GM18526 (cell line): ENCODE data around the gene SPOCK1.

ENCODE experiments used
- POLR2A ChIP-seq: IDR thresholded peaks from 3 replicates; pipeline ENCODE4 v1.6.1; 2011; ENCODE audit not compliant: insufficient read length; ENCODE audit errors: extremely low read depth

Gene SPOCK1

GRCh38 chr5:137129886-137130680, 369.0 kb downstream of the SPOCK1 start:
- no peak for TF ChIP-seq POLR2A

- TF ChIP-seq POLR2A, result no peak
These were observed 371.1 kb downstream of the SPOCK1 start for GRCh38 chr5:137128012-137128411.

- no peak for TF ChIP-seq POLR2A
These were observed 372.3 kb downstream of the SPOCK1 start for GRCh38 chr5:137126829-137127228.

GRCh38 chr5:137122558-137122957, 376.6 kb downstream of the SPOCK1 start:
- TF ChIP-seq POLR2A, result no peak

DNA sequence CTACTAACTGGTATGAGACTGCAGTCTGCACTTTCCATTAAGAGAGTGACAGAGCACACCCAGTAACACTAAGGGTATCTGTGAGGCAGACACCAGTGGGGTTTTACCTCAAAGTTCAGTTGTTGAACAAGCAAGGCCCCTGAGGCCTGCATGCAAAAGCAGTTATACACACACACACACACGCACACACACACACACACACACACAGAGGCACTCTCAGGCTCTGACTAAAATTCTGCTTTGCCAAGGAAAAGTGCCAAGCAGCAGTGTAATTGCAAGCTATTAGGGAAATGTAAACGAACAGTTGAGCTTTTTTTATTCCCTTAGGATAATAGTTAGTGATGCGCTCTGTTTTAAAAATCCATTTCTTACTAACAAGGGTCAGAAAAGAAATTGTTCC, 377.1 kb downstream of the SPOCK1 start:
- no peak for TF ChIP-seq POLR2A

GRCh38 chr5:137119321-137119720, 379.8 kb downstream of the SPOCK1 start:
- no peak for TF ChIP-seq POLR2A

DNA sequence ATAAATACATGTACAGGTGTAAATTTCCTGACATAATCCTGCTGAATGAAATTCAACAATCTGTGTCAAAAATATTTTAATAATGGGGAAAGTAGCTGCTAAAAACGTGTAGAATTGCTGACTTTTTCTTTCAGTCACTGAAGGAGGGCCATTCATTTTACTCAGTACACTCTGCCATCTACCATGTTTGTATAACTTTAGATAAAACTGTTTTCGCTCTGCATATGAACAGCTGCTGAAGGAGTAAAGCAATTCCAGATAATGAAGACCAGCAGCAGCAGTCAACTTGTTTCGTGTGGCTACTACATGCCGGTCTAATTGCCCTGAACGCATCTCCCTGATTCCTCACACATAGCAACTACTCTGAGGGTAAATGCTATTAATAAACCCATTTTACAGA, 380.5 kb downstream of the SPOCK1 start:
- no peak for TF ChIP-seq POLR2A

DNA sequence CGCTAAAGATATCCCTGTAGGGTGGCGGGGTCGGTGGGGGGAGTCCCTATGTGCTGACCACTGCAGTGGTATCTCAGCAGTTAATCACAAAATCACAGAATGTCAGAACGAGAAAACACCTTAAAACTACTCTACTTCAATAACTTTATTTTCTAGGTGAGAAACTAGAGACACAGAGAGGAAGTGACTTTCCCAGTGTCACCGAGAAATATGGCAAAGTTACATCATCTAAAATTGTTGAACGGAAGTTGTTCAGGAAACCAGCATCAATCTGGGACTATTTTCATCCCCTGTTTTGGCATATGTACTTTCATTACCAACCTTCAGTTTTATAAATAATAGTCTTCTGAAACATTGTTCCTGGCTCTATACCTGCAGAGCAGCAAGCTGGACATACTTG, 384.0 kb downstream of the SPOCK1 start:
- no peak for TF ChIP-seq POLR2A

- TF ChIP-seq POLR2A, result no peak
These were observed 384.6 kb downstream of the SPOCK1 start for GRCh38 chr5:137114529-137114928.

GRCh38 chr5:137113939-137114338, 385.2 kb downstream of the SPOCK1 start:
- TF ChIP-seq POLR2A, result no peak

DNA sequence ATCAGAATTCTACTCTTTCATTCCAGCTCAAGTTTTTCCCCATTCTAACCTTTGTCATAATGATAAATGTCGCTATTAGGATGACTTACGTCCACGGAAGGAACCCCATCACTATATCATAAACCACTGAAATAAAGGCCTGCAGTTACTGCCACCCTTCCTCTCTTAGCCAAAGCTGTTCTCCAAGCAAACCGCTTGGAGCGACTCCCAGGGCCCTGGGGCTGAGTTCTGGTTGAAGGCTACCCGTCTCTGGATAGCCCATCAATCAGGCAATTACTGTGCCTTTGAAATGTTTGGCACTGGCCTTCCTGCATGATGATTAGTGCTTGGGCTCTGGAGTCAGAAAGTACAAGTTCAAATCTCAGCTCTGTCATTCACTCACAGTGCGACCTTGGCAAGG, 386.0 kb downstream of the SPOCK1 start:
- no peak for TF ChIP-seq POLR2A

GRCh38 chr5:137105351-137106035, 393.6 kb downstream of the SPOCK1 start:
- TF ChIP-seq POLR2A, result no peak

- no peak for TF ChIP-seq POLR2A
These were observed 397.6 kb downstream of the SPOCK1 start for GRCh38 chr5:137101544-137101943.

DNA sequence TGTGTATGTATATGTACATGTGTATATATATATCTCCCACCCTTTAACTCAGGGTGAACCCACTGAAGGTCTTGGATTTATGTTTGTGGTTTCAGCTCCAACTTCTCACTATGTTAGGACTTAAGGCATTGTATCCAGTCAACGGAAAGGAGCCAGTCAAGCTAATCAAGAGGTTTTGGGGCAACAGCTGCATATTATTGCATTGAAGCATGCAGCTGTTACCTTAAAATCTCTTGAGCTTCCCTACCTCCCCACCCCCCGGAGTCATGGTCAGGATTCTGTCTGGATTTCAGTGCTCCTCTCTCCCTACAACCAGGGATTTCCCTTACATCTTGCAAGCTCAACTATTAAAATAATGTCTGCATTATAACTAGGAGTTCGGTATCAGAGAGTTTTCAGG, 399.5 kb downstream of the SPOCK1 start:
- no peak for TF ChIP-seq POLR2A

DNA sequence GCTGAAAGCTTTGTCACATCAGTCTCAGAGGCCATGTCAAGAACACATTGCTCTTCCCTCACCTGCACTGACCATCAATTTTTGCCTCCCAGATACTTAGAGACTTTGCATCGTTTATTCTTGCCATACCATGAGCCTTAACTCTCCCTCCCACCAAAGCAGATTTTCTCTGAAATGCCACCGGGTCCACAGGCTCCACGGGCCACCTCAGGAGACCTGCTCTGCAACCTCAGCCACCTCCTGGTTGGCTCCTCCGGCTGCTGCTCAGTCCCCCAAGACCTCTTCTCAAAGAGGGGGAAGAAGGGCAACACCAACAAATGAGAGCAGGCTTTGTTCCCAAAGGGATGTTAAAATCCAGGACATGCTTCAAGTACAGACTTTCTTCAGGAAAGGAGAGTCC, 400.5 kb downstream of the SPOCK1 start:
- TF ChIP-seq POLR2A, result no peak

DNA sequence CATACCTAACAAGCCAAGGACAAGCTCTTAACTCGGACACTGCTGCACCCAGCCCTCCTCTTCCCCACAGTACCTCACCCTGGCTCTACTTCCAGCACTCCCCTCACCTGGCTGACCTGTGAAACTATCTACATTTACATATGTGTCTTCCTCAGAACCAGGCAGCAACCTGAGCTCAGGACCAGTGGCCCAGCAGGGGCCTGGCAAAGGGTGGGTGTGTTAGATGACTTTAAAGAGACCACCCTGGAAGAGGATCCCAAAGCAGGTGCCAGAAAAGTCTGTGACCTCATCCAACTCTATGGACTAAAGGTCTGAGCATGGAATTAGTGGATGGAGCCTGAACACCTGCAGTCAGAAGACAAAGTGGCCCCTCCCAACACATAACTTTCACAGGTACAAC, 400.9 kb downstream of the SPOCK1 start:
- no peak for TF ChIP-seq POLR2A

DNA sequence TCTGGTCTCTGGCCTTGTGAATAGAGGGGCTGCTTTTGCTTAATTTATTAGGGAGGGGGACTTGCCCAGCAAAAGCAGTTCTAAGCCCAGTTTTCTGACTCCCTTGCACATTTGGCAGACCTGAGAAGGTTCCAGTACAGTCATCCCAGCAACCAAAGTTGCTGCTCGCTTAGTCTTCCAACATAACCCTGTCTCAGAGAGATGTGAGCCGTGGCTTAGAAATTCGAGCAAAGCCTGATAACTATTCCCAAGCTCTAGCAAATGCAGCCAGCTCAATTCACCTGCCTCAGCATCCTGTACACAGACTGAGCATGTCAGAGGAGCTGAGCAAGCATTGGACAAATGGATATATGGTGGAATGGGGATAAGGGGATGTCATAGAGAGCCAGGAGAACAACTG, 401.9 kb downstream of the SPOCK1 start:
- TF ChIP-seq POLR2A, result no peak
